ACC112 (cell line): Measurements from ENCODE around the gene HOOK2.
A peak's percentile ranks its signal among the peaks of the same experiment; 100 is the strongest.
"Not testable (repeated sequence)": the region's sequence is repeated elsewhere in the genome, so short reads cannot be mapped to it uniquely, and the experiment has no call there.

Experiments used
- H2AFZ ChIP-seq: fragments of 200-600 bp; sonication (generic); one replicate; pipeline ENCODE4 v1.6.0; 2017; ENCODE audit warnings: antibody characterized with exemption, low read length; ENCODE audit not compliant: unreplicated experiment
- H3K27ac ChIP-seq: fragments of 200-600 bp; sonication (generic); 2 replicates; pipeline ENCODE4 v1.5.1; 2014; ENCODE audit warnings: low read depth, mild to moderate bottlenecking, antibody characterized with exemption, low read length, moderate library complexity
- H3K27me3 ChIP-seq: fragments of 200-600 bp; sonication (generic); 2 replicates; pipeline ENCODE4 v1.6.1; 2014; ENCODE audit warnings: mild to moderate bottlenecking, antibody characterized with exemption, low read length, moderate library complexity, mixed read lengths; ENCODE audit not compliant: insufficient read depth
- H3K36me3 ChIP-seq: fragments of 200-600 bp; sonication (generic); 2 replicates; pipeline ENCODE4 v1.6.1; 2016; ENCODE audit warnings: mild to moderate bottlenecking, antibody characterized with exemption, low read length, moderate library complexity, mixed read lengths; ENCODE audit not compliant: insufficient read depth
- H3K4me1 ChIP-seq: fragments of 200-600 bp; sonication (generic); one replicate; pipeline ENCODE4 v1.6.1; 2016; ENCODE audit warnings: low read length, mixed read lengths; ENCODE audit not compliant: insufficient read depth, unreplicated experiment, control insufficient read depth
- H3K4me3 ChIP-seq: fragments of 200-600 bp; sonication (generic); 2 replicates; pipeline ENCODE4 v1.5.1; 2014; ENCODE audit warnings: mild to moderate bottlenecking, low read depth, low read length
- H3K79me2 ChIP-seq: fragments of 200-600 bp; sonication (generic); one replicate; pipeline ENCODE4 v1.6.0; 2016; ENCODE audit warnings: low read length; ENCODE audit not compliant: control insufficient read depth, unreplicated experiment, insufficient read depth

The HOOK2 gene

GRCh38 chr19:12800923-12801465 lies 25.6 kb upstream of the HOOK2 start:
- Histone ChIP-seq H3K4me1 (peaks cover 5% of the 10 kb centered on the region), H3K36me3 (no peaks in the 10 kb centered on the region), H3K27me3 (no peaks in the 10 kb centered on the region), H3K79me2 (peaks cover 14% of the 10 kb centered on the region), H3K27ac (no peak overlapping the region), H3K4me3 (peak overlapping the region; percentile 98), H2AFZ (peak overlapping the region; percentile 75)

- Histone ChIP-seq H3K27me3 (no peaks in the 10 kb centered on the region), H3K27ac (no peak overlapping the region), H3K36me3 (no peaks in the 10 kb centered on the region), H3K4me1 (peaks cover 5% of the 10 kb centered on the region), H3K79me2 (peaks cover 14% of the 10 kb centered on the region), H3K4me3 (peak overlapping the region; percentile 98), H2AFZ (no peak overlapping the region)
Observed at GRCh38 chr19:12800466-12800770, 25.1 kb upstream of the HOOK2 start.

DNA sequence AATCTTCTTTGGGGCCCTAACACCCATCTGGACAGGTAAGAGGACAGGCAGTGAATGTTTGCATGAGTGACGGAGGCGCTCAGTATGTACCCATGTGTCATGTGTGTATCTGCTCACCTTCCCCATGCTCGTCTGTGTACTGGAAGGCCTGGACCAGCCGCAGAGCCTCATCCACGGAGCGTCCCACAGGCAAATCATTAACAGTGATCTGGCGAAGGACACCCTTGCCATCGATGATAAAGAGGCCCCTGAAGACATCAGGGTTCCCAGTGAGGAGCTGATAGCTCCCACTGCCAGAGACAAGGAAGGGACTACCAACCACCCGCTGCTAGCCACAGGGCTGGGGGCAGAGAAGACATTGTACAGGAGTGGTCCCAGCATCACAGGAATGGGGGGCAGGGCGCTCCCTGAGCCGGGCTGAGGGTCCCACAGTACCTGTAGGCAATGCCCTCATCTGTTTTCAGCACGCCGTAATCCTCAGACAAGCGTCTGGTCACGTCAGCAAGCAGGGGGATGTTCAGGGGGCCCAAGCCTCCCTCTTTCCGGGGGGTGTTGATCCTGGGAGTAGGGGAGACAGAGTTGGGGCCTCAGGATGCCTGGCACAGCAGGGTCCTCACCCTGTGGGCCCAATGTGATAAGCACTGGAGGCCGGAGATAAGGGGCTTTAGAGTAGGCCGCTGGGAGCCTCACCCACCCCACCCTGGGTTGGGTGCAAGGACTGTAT lies 24.6 kb upstream of the HOOK2 start:
- Histone ChIP-seq H3K27ac (no peak overlapping the region), H2AFZ (no peak overlapping the region), H3K36me3 (no peaks in the 10 kb centered on the region), H3K4me3 (no peak overlapping the region; the same call in 1 of the 2 replicates), H3K4me1 (peaks cover 5% of the 10 kb centered on the region), H3K27me3 (no peaks in the 10 kb centered on the region), H3K79me2 (peaks cover 14% of the 10 kb centered on the region)

GRCh38 chr19:12797607-12798006 lies 22.3 kb upstream of the HOOK2 start:
- not testable (repeated sequence) for H3K27ac ChIP-seq, H2AFZ ChIP-seq, H3K27me3 ChIP-seq, H3K4me1 ChIP-seq, H3K36me3 ChIP-seq, H3K4me3 ChIP-seq
- H3K79me2 ChIP-seq, result peaks cover 20% of the 10 kb centered on the region

GRCh38 chr19:12797141-12797587 lies 21.8 kb upstream of the HOOK2 start:
- H3K79me2 ChIP-seq, result peaks cover 25% of the 10 kb centered on the region

GRCh38 chr19:12796146-12797071 lies 21.1 kb upstream of the HOOK2 start:
- peaks cover 5% of the 10 kb centered on the region for H3K4me1 ChIP-seq
- H3K36me3 ChIP-seq, result no peaks in the 10 kb centered on the region
- H3K27me3 ChIP-seq, result no peaks in the 10 kb centered on the region
- no peak overlapping the region for H3K4me3 ChIP-seq
- no peak overlapping the region for H2AFZ ChIP-seq
- peaks cover 30% of the 10 kb centered on the region for H3K79me2 ChIP-seq
- no peak overlapping the region for H3K27ac ChIP-seq

More at GRCh38 chr19:12797141-12797587, 21.8 kb upstream of the HOOK2 start:
- Histone ChIP-seq H3K4me3 (no peak overlapping the region), H3K27ac (no peak overlapping the region), H2AFZ (no peak overlapping the region), H3K36me3 (no peaks in the 10 kb centered on the region), H3K4me1 (peaks cover 5% of the 10 kb centered on the region), H3K27me3 (no peaks in the 10 kb centered on the region)

DNA sequence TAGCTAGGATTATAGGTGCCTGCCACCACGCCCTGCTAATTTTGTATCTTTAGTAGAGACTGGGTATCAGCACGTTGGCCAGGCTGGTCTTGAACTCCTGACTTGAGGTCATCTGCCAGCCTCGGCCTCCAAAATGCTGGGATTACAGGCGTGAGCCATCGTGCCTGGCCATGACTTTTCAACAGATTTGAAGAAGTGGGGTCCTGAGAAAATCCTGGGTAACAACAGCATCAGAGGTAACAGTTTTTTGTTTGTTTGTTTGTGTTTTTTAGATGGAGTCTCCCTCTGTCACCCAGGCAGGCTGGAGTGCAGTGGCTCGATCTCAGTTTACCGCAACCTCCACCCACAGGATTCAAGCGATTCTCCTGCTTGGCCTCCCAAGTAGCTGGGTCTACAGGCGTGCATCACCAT lies 19.6 kb upstream of the HOOK2 start:
- Histone ChIP-seq H3K79me2 (peaks cover 20% of the 10 kb centered on the region), H3K27me3 (no peaks in the 10 kb centered on the region), H3K27ac (no peak overlapping the region), H3K4me3 (no peak overlapping the region), H3K4me1 (peaks cover 8% of the 10 kb centered on the region), H2AFZ (no peak overlapping the region), H3K36me3 (no peaks in the 10 kb centered on the region)

- Histone ChIP-seq H3K36me3 (no peaks in the 10 kb centered on the region), H2AFZ (no peak overlapping the region), H3K27ac (peak overlapping the region; percentile 100), H3K4me1 (peaks cover 9% of the 10 kb centered on the region), H3K4me3 (peak overlapping the region; percentile 93), H3K27me3 (no peaks in the 10 kb centered on the region), H3K79me2 (peaks cover 20% of the 10 kb centered on the region)
Observed at GRCh38 chr19:12794196-12794941, 19.0 kb upstream of the HOOK2 start.

DNA sequence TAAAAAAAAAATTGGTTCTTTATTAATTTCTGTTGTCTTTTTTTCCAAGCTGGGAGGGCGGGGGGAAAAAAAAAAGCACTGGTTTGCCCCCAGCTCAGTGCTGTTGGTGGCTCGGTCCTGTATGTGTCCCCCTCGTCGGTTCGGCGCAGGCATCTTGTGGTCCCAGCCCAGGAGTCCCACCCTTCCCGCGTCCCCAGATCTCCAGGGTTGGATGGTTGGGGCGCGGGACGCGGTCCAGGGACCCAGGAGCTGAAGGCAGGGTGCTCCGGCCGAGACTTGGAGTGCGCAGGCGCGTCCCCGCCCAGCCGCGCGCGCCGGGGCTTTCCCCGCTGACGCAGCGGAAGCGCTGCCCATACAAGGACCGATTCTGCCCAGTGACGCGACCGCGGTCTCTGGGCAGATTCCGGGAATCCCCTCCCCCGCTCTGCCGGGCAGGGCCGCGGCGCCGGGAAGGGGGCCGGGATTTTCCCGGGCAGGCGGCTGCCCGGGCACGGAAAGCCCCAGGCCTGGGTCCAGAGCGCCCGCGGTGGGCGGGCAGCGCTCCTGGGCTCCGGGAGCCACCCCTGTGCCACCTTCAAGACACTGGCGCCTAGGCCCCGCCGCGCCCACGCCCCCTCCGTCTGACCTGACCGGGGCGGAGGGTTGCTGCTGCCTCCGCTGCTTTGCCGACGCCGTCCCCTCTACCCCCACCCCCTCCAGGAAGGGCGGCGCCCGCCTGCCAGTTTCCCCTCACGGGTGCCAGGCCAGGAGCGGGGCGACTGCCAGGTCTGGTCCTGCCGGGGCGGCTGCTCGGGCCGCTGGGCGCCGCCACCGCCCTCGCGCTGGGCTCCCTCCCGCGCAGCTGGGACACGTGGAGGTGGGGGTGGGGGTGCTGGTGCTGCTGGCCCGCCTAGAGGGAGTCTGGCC lies 18.2 kb upstream of the HOOK2 start:
- Histone ChIP-seq H3K79me2 (peaks cover 20% of the 10 kb centered on the region), H3K27me3 (no peaks in the 10 kb centered on the region), H3K4me1 (peaks cover 17% of the 10 kb centered on the region), H3K27ac (peak overlapping the region; percentile 100), H2AFZ (no peak overlapping the region), H3K36me3 (no peaks in the 10 kb centered on the region), H3K4me3 (peak overlapping the region; percentile 93)
